T-cell (primary cell): Measurements from ENCODE around the gene KCNA5. TPM values are rescaled to one million over a fixed set of nuclear protein-coding genes. Genes with fewer than 3 reads are reported as not detected.

Experiments used
- total RNA-seq, 35 experiments: library from RNA in 6 of 35; stranded (reverse) in 6 of 35; fragments of 120-200 nt in 1 of 35; gene quantifications; one replicate each; pipeline versions ENCODE4 v1.2.1 to v1.2.4 and lab custom pipeline; 2013 to 2026

Gene KCNA5
- total RNA-seq, 5 donors from 2014 or later (not counting 1 experiment from before 2014, with no cell fraction given), result not detected

Other genes starting within 250 kb of the KCNA5 start
- gene KCNA1, start 134.0 kb upstream of the KCNA5 start, total RNA-seq, result not detected